Small intestine (tissue), 7 donors: ENCODE data around the gene ZBTB43. TPM values are rescaled to one million over a fixed set of nuclear protein-coding genes. Genes with fewer than 3 reads are reported as not detected.
"Not testable (repeated sequence)": the region's sequence is repeated elsewhere in the genome, so short reads cannot be mapped to it uniquely, and the experiment has no call there.

Experiments
- DNase-seq, 2 donors: peaks; one replicate each; pipeline versions ENCODE4 v3.0.0 to v3.0.0-alpha.2; 2013
- FAIRE-seq: peaks from 2 replicates; lab custom pipeline; 2012; peaks lifted over from hg19 to GRCh38; lab: Jason Lieb, UNC
- H3K27ac ChIP-seq, 3 donors: one replicate each; pipeline ENCODE4 v1.5.1; 2013; ENCODE audit warnings: low read length in 2 of 3, mild to moderate bottlenecking in 2 of 3, control low read depth in 1 of 3, inconsistent platforms in 1 of 3, low read depth in 1 of 3, moderate library complexity in 1 of 3
- H3K27me3 ChIP-seq, 3 donors: one replicate each; pipeline ENCODE4 v1.6.1; 2013; ENCODE audit warnings: low read length in 3 of 3, inconsistent platforms in 1 of 3; ENCODE audit not compliant: control insufficient read depth in 3 of 3, insufficient read depth in 3 of 3
- H3K36me3 ChIP-seq, 3 donors: one replicate each; pipeline ENCODE4 v1.6.1; 2013; ENCODE audit warnings: low read length in 3 of 3, inconsistent platforms in 1 of 3, low read depth in 1 of 3, mild to moderate bottlenecking in 1 of 3, moderate library complexity in 1 of 3; ENCODE audit not compliant: control insufficient read depth in 3 of 3, insufficient read depth in 2 of 3
- H3K4me1 ChIP-seq, 3 donors: one replicate each; pipeline ENCODE4 v1.6.1; 2013; ENCODE audit warnings: low read length in 2 of 3, inconsistent platforms in 1 of 3, low read depth in 1 of 3, mild to moderate bottlenecking in 1 of 3, moderate library complexity in 1 of 3; ENCODE audit not compliant: control insufficient read depth in 3 of 3, insufficient read depth in 2 of 3
- H3K4me3 ChIP-seq, 3 donors: one replicate each; pipeline ENCODE4 v1.5.1; 2013; ENCODE audit warnings: low read length in 3 of 3, control low read depth in 1 of 3, inconsistent platforms in 1 of 3, low read depth in 1 of 3, mild to moderate bottlenecking in 1 of 3, moderate library complexity in 1 of 3
- H3K9me3 ChIP-seq, 2 donors: one replicate each; pipeline ENCODE4 v1.6.1; 2013; ENCODE audit warnings: low read depth in 1 of 2, low read length in 1 of 2; ENCODE audit not compliant: control insufficient read depth in 2 of 2, insufficient read depth in 1 of 2
- WGBS, 3 donors: extraction: QIAGEN DNeasy Blood & Tissue Kit; methylation state at CpG; one replicate each; pipeline ENCODE4 v1.1.7; 2013; 5-methylcytosine and 5-hydroxymethylcytosine counted together
- polyA plus RNA-seq, 4 donors: library from polyadenylated mRNA; stranded (reverse) in 3 of 4; unstranded in 1 of 4; fragments of 200-250 nt in 3 of 4; fragments of 120-200 nt in 1 of 4; gene quantifications; one replicate each; pipeline versions ENCODE4 v1.2.1 to v1.2.3, GENCODE V29; 2013
- donor health status: healthy with polysubstance abuse.
- donor health status: control.
- donor health status: control.
- donor health status: Bipolar disorder and iron deficiency.
- donor health status: healthy.

Gene ZBTB43
- polyA plus RNA-seq, 4 donors: 2.2 to 10.6 (median 4.3) TPM

DNA sequence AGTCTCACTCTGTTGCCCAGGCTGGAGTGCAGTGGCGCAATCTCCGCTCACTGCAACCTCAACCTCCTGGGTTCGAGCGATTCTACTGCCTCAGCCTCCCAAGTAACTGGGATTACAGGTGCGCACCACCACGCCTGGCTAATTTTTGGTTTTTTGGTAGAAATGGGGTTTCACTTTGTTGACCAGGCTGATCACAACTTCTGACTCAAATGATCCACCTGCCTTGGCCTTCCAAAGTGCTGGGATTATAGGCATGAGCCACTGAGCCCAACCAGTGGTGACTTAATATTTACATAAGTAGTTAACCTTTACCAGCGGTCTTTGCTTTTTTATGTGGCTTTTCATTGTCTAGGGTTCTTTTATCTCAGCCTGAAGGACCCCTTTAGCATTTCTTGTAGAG, 19.2 kb downstream of the ZBTB43 start:
- not testable (repeated sequence) for H3K27ac ChIP-seq, DNase-seq, H3K4me3 ChIP-seq, H3K27me3 ChIP-seq, H3K4me1 ChIP-seq, FAIRE-seq
- 92 to 98% (median 94%) methylated on average over 7 of the region's 7 CpGs for WGBS, 3 donors
- Histone ChIP-seq H3K9me3 (peaks cover 0 to 11% of the 10 kb centered on the region in 2 donors), H3K36me3 (peaks cover 2 to 24% (median 4%) of the 10 kb centered on the region in 3 donors)

DNA sequence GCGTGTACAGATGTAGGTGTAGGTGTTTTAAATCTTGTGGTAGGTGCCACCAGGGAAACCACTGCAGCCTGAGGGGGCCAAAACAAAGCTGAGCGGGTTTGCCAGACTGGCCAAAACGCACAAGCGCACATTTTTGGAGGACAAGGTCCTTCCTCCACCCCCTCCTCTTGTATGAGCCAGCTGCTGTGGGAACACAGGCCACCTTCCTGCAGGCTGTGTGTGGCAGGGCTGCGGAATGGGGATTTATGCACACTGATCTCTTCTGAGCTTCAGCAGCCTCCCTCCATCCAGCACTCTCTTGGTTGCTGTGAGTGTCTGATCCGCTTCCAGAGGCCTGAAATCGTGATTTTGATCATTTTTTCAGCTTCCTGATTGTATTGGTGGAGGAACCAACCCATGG, 22.4 kb downstream of the ZBTB43 start:
- FAIRE-seq (no peak), DNase-seq (no peak)
- peaks cover 0 to 10% (median 0%) of the 10 kb centered on the region in 3 donors for H3K4me1 ChIP-seq
- no peak overlapping the region for H3K27ac ChIP-seq
- 93 to 98% (median 98%) methylated on average over 7 of the region's 7 CpGs for WGBS, 3 donors
- no peaks in the 10 kb centered on the region for H3K9me3 ChIP-seq
- no peak overlapping the region for H3K4me3 ChIP-seq
- H3K27me3 ChIP-seq: no peaks in the 10 kb centered on the region
- H3K36me3 ChIP-seq: peaks cover 0 to 24% (median 0%) of the 10 kb centered on the region in 3 donors

DNA sequence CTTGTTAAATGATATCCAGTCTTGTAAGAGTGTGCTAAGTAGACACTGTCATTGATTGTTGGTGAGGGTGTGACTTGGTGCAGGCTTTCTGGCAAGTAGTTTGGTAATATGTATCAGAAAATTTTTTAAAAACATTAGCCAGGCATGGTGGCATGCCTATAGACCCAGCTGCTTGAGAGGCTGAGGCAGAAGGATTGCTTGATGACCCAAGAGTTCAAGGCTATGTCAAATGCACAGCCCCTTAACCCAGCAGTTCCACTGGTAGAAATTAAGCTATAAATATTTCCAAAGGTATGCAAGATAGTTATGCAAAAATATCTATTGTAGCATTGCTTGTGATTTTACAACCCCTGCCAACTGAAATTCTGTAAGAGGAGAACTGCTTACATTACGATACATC, 24.2 kb downstream of the ZBTB43 start:
- Histone ChIP-seq H3K27me3 (no peaks in the 10 kb centered on the region), H3K4me3 (no peak overlapping the region), H3K27ac (no peak overlapping the region), H3K4me1 (peaks cover 0 to 17% (median 0%) of the 10 kb centered on the region in 3 donors), H3K9me3 (no peaks in the 10 kb centered on the region), H3K36me3 (peaks cover 3 to 31% (median 12%) of the 10 kb centered on the region in 3 donors)
- DNase-seq: no peak
- 95 to 100% (median 96%) methylated on average over 1 of the region's 1 CpG for WGBS, 3 donors
- no peak for FAIRE-seq

DNA sequence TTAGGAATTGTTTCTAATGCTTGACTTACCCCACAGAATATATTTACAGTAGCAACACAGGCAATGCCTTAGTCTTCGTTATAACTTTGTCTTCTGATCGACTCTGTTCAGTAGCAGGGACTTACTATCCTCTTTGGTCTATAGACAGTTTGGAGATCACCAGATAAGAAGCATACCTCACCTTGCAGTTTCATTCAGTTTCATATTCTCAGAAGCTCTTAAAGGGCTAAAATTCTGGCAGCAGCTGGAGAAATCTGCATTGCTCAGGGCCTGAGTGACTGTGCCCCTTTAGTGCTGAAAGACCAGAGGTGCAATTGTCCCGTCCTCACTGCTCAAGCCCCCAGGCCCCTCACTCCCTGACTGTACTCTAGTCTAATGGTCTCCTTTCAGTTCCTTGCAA, 26.0 kb downstream of the ZBTB43 start:
- no peak for DNase-seq
- H3K4me1 ChIP-seq: peaks cover 0 to 17% (median 0%) of the 10 kb centered on the region in 3 donors
- no peaks in the 10 kb centered on the region for H3K9me3 ChIP-seq
- no peak for FAIRE-seq
- WGBS, 3 donors: 86 to 93% (median 88%) methylated on average over 3 of the region's 3 CpGs
- H3K36me3 ChIP-seq: peaks cover 3 to 33% (median 18%) of the 10 kb centered on the region in 3 donors
- H3K4me3 ChIP-seq: no peak overlapping the region
- no peak overlapping the region for H3K27ac ChIP-seq
- H3K27me3 ChIP-seq: no peaks in the 10 kb centered on the region

DNA sequence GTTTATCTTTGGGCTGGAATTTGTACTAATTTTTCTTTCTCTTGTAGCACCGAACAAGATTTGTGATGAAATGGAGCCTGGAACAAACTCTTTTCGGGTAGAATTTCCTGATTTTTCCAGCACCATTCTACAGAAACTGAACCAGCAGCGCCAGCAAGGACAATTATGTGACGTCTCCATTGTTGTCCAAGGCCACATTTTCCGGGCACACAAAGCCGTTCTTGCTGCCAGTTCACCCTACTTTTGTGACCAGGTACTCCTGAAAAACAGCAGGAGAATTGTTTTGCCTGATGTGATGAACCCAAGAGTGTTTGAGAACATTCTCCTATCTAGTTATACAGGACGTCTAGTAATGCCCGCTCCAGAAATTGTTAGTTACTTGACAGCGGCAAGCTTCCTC, 27.6 kb downstream of the ZBTB43 start:
- DNase-seq (no peak), FAIRE-seq (no peak)
- no peak overlapping the region for H3K4me3 ChIP-seq
- WGBS, 3 donors: 92 to 93% (median 93%) methylated on average over 9 of the region's 9 CpGs
- peaks cover 0 to 17% (median 0%) of the 10 kb centered on the region in 3 donors for H3K4me1 ChIP-seq
- no peaks in the 10 kb centered on the region for H3K9me3 ChIP-seq
- no peaks in the 10 kb centered on the region for H3K27me3 ChIP-seq
- H3K27ac ChIP-seq: no peak overlapping the region
- peaks cover 3 to 33% (median 18%) of the 10 kb centered on the region in 3 donors for H3K36me3 ChIP-seq

DNA sequence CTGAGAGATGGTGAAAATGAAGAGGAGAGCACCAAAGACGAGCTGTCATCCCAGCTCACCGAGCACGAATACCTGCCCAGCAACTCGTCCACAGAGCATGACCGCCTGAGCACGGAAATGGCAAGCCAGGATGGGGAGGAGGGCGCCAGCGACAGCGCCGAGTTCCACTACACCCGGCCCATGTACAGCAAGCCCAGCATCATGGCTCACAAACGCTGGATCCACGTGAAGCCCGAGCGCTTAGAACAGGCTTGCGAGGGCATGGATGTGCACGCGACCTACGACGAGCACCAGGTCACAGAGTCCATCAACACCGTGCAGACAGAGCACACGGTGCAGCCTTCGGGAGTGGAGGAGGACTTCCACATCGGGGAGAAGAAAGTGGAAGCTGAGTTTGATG, 28.2 kb downstream of the ZBTB43 start:
- WGBS, 3 donors: 97 to 98% (median 97%) methylated on average over 24 of the region's 24 CpGs
- no peaks in the 10 kb centered on the region for H3K27me3 ChIP-seq
- H3K36me3 ChIP-seq: peaks cover 3 to 31% (median 18%) of the 10 kb centered on the region in 3 donors
- H3K9me3 ChIP-seq: no peaks in the 10 kb centered on the region
- DNase-seq (no peak), FAIRE-seq (no peak)
- no peak overlapping the region for H3K27ac ChIP-seq
- peaks cover 0 to 17% (median 0%) of the 10 kb centered on the region in 3 donors for H3K4me1 ChIP-seq
- H3K4me3 ChIP-seq: no peak overlapping the region

DNA sequence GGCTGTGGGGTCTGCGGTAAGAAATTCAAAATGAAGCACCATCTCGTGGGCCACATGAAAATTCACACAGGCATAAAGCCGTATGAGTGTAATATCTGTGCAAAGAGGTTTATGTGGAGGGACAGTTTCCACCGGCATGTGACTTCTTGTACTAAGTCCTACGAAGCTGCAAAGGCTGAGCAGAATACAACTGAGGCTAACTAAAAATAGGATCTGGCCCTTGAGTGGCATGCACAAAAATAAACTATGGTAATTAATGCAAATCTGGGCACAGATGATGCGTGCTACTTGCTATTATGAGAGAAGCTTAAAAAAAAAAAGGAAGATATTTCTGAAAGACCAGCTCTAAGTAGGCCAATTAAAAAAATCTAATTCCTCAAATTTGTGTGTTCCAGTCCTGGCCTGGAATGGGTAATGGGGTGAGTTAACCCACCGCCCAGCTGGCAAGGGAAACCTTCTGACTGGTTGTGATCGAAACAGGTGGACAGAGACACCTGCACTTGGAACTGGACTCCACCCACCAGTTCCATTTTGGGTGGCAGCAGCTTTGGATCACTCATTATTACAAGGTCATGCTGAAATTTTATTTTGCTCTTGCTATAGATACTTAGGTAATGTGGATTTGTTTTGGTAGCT, 29.0 kb downstream of the ZBTB43 start:
- WGBS, 3 donors: 88 to 95% (median 94%) methylated on average over 8 of the region's 8 CpGs
- peaks cover 3 to 38% (median 21%) of the 10 kb centered on the region in 3 donors for H3K36me3 ChIP-seq
- FAIRE-seq (no peak), DNase-seq (no peak)
- peaks cover 0 to 15% (median 0%) of the 10 kb centered on the region in 3 donors for H3K4me1 ChIP-seq
- no peaks in the 10 kb centered on the region for H3K9me3 ChIP-seq
- no peak overlapping the region for H3K4me3 ChIP-seq
- no peaks in the 10 kb centered on the region for H3K27me3 ChIP-seq
- no peak overlapping the region for H3K27ac ChIP-seq

DNA sequence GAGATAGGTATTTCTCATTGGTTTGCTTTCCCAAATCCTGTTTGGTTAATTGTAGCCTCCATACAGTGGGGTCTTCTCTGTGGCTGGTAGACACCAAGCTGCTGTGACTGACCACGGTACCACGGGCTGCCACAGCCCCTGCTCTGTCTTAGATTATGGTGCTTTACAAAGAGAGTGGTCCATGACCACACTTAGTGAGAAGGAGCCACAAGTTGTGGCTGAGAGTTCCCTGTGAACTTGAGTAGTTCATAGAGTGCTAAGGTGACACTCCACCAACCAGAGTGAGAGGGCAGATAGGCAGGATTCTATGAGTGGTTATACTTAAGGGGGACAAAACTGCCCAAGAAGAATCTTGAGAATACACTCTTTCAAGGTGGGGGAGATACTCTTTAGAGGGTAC, 29.8 kb downstream of the ZBTB43 start:
- no peak overlapping the region for H3K4me3 ChIP-seq
- H3K4me1 ChIP-seq: peaks cover 0 to 12% (median 0%) of the 10 kb centered on the region in 3 donors
- no peak for DNase-seq
- WGBS, 3 donors: 73 to 98% (median 94%) methylated on average over 2 of the region's 2 CpGs
- no peaks in the 10 kb centered on the region for H3K27me3 ChIP-seq
- H3K9me3 ChIP-seq: no peaks in the 10 kb centered on the region
- no peak overlapping the region for H3K27ac ChIP-seq
- FAIRE-seq: no peak
- peaks cover 3 to 45% (median 21%) of the 10 kb centered on the region in 3 donors for H3K36me3 ChIP-seq
